Measurements from ENCODE around the gene PEX6.

- no peak for TF ChIP-seq POLR2A (IDR thresholded peaks at IDR 0.05)
- no peak for TF ChIP-seq CTCF (IDR thresholded peaks at IDR 0.05)
- TF ChIP-seq POLR2AphosphoS5 (IDR thresholded peaks at IDR 0.05) = no peak
- no peak for TF ChIP-seq EP300 (IDR thresholded peaks at IDR 0.05)
These were observed 17.9 kb downstream of the PEX6 start for GRCh38 chr6:42961020-42961470.
